ENCODE data around the gene CLIP1. TPM values are rescaled to one million over a fixed set of nuclear protein-coding genes. Genes with fewer than 3 reads are reported as not detected.
"Not testable (repeated sequence)": the region's sequence is repeated elsewhere in the genome, so short reads cannot be mapped to it uniquely, and the experiment has no call there.

CLIP1 gene
- total RNA-seq, 1 experiment from 2014 or later, result 19.7 TPM

GRCh38 chr12:122367632-122368031 lies 54.8 kb downstream of the CLIP1 start:
- in situ Hi-C loops (cut with HindIII; ENCODE audit: low sequenced_read_pairs); DNase-seq (ENCODE audit: low spot score): not testable (repeated sequence)

GRCh38 chr12:122366685-122367475 lies 55.6 kb downstream of the CLIP1 start:
- no peak for DNase-seq (ENCODE audit: low spot score)
- in situ Hi-C loops (cut with HindIII; ENCODE audit: low sequenced_read_pairs), result no loop called here

- DNase-seq (ENCODE audit: low spot score); in situ Hi-C loops (cut with HindIII; ENCODE audit: low sequenced_read_pairs): not testable (repeated sequence)
These were observed 57.2 kb downstream of the CLIP1 start for GRCh38 chr12:122365226-122365625.

GRCh38 chr12:122363782-122364181 lies 58.7 kb downstream of the CLIP1 start:
- DNase-seq (ENCODE audit: low spot score), result no peak
- in situ Hi-C loops (cut with HindIII; ENCODE audit: low sequenced_read_pairs), result no loop called here

GRCh38 chr12:122362755-122363154 lies 59.7 kb downstream of the CLIP1 start:
- in situ Hi-C loops (cut with HindIII; ENCODE audit: low sequenced_read_pairs), result no loop called here
- DNase-seq (ENCODE audit: low spot score), result no peak

GRCh38 chr12:122358403-122358802 lies 64.1 kb downstream of the CLIP1 start:
- in situ Hi-C loops (cut with HindIII; ENCODE audit: low sequenced_read_pairs), result not testable (repeated sequence)

GRCh38 chr12:122357536-122357935 lies 64.9 kb downstream of the CLIP1 start:
- in situ Hi-C loops (cut with HindIII; ENCODE audit: low sequenced_read_pairs), result not testable (repeated sequence)

More at GRCh38 chr12:122358403-122358802, 64.1 kb downstream of the CLIP1 start:
- DNase-seq (ENCODE audit: low spot score), result not testable (repeated sequence)

GRCh38 chr12:122356991-122357390 lies 65.5 kb downstream of the CLIP1 start:
- DNase-seq (ENCODE audit: low spot score); in situ Hi-C loops (cut with HindIII; ENCODE audit: low sequenced_read_pairs): not testable (repeated sequence)

More at GRCh38 chr12:122357536-122357935, 64.9 kb downstream of the CLIP1 start:
- not testable (repeated sequence) for DNase-seq (ENCODE audit: low spot score)

- in situ Hi-C loops (cut with HindIII; ENCODE audit: low sequenced_read_pairs), result no loop called here
- DNase-seq (ENCODE audit: low spot score), result peak; percentile 74
These were observed 66.3 kb downstream of the CLIP1 start for GRCh38 chr12:122356192-122356635.

GRCh38 chr12:122355706-122356105 lies 66.8 kb downstream of the CLIP1 start:
- DNase-seq (ENCODE audit: low spot score), result peak; percentile 48
- in situ Hi-C loops (cut with HindIII; ENCODE audit: low sequenced_read_pairs), result no loop called here

- DNase-seq (ENCODE audit: low spot score), result peak; percentile 84
- in situ Hi-C loops (cut with HindIII; ENCODE audit: low sequenced_read_pairs), result no loop called here
These were observed 67.4 kb downstream of the CLIP1 start for GRCh38 chr12:122354958-122355641.

GRCh38 chr12:122352394-122352793 lies 70.1 kb downstream of the CLIP1 start:
- DNase-seq (ENCODE audit: low spot score), result no peak
- in situ Hi-C loops (cut with HindIII; ENCODE audit: low sequenced_read_pairs), result no loop called here

GRCh38 chr12:122350141-122350848 lies 72.2 kb downstream of the CLIP1 start:
- DNase-seq (ENCODE audit: low spot score), result peak; percentile 85
- in situ Hi-C loops (cut with HindIII; ENCODE audit: low sequenced_read_pairs), result no loop called here

GRCh38 chr12:122349078-122349477 lies 73.4 kb downstream of the CLIP1 start:
- no peak for DNase-seq (ENCODE audit: low spot score)
- in situ Hi-C loops (cut with HindIII; ENCODE audit: low sequenced_read_pairs), result no loop called here

- in situ Hi-C loops (cut with HindIII; ENCODE audit: low sequenced_read_pairs), result no loop called here
- no peak for DNase-seq (ENCODE audit: low spot score)
These were observed 74.0 kb downstream of the CLIP1 start for GRCh38 chr12:122348505-122348904.

- no peak for DNase-seq (ENCODE audit: low spot score)
- in situ Hi-C loops (cut with HindIII; ENCODE audit: low sequenced_read_pairs), result no loop called here
These were observed 76.4 kb downstream of the CLIP1 start for GRCh38 chr12:122346054-122346453.

GRCh38 chr12:122345042-122345441 lies 77.4 kb downstream of the CLIP1 start:
- no peak for DNase-seq (ENCODE audit: low spot score)
- in situ Hi-C loops (cut with HindIII; ENCODE audit: low sequenced_read_pairs), result no loop called here

GRCh38 chr12:122336015-122336946 lies 86.2 kb downstream of the CLIP1 start:
- in situ Hi-C loops (cut with HindIII; ENCODE audit: low sequenced_read_pairs), result no loop called here
- DNase-seq (ENCODE audit: low spot score), result no peak

All from G401 (cell line).